Renal cortical epithelial cell (primary cell): ENCODE data around the gene ADAMTS13. TPM values are rescaled to one million over a fixed set of nuclear protein-coding genes. Genes with fewer than 3 reads are reported as not detected.

ENCODE experiments used
- DNase-seq: peaks from one replicate; pipeline ENCODE4 v3.0.0-alpha.2; 2011; ENCODE audit warnings: low read depth
- total RNA-seq: library from RNA; depleted of rRNA; stranded (reverse); fragments of >200 nt; gene quantifications from 2 replicates; pipeline ENCODE4 v1.2.3, GENCODE V29; 2014

The ADAMTS13 gene
- total RNA-seq, 1 donor from 2014 or later: 6.0 TPM

DNA sequence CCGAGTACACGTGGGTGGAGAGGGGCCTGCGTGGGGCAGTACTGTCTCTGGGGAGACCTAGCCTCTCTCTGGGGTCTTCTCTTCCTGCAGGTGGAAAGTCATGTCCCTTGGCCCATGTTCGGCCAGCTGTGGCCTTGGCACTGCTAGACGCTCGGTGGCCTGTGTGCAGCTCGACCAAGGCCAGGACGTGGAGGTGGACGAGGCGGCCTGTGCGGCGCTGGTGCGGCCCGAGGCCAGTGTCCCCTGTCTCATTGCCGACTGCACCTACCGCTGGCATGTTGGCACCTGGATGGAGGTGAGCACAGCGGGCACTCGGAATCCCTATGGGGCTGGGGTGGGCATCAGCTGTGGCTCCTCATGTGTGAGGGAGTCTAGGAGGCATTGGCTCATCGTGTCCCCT is 32.2 kb downstream of the ADAMTS13 start:
- no peak for DNase-seq

DNA sequence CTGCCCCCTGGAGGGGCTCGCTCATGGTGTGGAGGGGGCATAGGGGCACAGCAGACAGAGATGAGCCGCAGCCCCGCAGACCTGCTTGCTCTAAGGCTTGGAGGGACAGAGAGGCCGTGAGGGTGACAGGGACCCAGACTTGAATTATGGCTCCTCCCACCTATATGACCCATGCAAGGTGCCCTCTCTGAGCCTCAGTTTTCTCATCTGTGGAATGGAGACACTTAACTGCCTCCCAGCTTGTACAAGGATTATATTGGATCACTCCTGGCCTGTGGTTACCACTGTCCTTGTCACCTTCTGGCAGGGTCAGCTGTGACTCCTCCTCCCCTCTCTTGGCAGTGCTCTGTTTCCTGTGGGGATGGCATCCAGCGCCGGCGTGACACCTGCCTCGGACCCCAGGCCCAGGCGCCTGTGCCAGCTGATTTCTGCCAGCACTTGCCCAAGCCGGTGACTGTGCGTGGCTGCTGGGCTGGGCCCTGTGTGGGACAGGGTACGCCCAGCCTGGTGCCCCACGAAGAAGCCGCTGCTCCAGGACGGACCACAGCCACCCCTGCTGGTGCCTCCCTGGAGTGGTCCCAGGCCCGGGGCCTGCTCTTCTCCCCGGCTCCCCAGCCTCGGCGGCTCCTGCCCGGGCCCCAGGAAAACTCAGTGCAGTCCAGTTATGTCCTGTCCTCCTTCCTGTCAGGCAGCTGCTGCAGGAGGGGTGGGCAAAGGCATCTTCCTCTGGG is 32.9 kb downstream of the ADAMTS13 start:
- no peak for DNase-seq

GRCh38 chr9:133455936-133456335 is 33.8 kb downstream of the ADAMTS13 start:
- DNase-seq: no peak

GRCh38 chr9:133456409-133456808 is 34.2 kb downstream of the ADAMTS13 start:
- DNase-seq: no peak

- no peak for DNase-seq
Observed at GRCh38 chr9:133457233-133457632, 35.1 kb downstream of the ADAMTS13 start.

GRCh38 chr9:133457748-133458147 is 35.6 kb downstream of the ADAMTS13 start:
- DNase-seq: no peak

GRCh38 chr9:133458643-133459312 is 36.6 kb downstream of the ADAMTS13 start:
- DNase-seq: no peak

- DNase-seq: peak; percentile 81
Observed at GRCh38 chr9:133459476-133460404, 37.6 kb downstream of the ADAMTS13 start, which contains the start of gene CACFD1. Gene CACFD1 (plus strand): TSS chr9:133459978. CDS start chr9:133460067, 89 bp downstream.

DNA sequence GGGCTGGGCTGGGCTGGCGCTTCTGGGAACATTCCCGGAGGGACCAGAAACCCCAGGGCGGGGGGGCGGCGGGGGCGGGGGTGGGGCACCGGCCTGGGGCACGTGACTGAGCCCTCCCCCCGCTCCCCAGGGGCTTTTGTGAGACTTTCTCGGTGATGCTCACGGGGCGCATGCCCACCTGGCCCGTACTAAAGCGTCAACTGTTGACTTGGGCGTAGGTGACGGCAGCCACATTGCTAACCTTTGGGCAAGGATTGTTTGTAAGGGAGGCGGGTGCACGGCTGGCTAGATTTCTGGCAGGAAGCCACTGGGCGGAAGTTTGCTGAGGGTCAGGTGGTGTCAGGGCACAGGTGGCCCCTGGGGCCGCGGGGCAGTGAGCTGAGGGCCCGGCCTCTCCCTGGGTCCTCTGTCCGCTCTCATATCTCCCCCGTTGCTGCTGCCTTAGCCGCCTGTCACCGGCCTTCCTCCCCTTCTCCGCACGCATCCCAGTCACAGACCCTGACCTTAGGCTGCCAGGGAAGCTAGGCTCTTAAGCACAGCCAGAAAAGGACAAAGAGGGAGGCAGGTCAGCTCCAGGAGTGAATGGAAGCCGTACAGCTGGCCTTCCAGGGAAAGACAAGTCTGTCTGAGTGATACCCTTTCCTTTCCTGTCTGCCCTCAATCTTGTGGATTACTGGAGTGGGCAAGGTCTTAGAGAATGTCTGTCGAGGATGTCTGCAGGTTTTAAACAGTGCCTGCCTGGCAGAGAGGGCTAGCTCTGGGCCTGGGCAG is 38.4 kb downstream of the ADAMTS13 start:
- peak; percentile 61 for DNase-seq

DNA sequence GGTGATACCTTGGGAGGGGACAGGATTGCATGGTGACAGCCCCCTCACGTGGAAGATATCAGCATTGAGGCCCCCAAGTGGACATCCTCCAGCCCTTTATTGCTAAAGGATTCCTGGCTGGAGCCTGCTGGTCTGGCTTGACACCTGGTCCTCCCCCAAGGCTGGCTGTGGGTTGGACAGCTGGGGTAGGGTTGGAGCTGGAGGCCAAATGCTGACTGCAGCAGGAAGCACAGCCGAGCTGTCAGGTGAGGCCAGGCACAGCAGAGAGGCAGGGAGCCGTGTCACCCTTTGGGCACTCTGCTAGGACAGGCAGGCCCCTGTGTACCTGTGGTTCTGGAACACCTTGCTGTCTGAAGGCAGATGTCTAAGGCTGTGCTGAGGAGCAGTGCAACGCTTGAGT is 39.8 kb downstream of the ADAMTS13 start:
- DNase-seq: no peak

DNA sequence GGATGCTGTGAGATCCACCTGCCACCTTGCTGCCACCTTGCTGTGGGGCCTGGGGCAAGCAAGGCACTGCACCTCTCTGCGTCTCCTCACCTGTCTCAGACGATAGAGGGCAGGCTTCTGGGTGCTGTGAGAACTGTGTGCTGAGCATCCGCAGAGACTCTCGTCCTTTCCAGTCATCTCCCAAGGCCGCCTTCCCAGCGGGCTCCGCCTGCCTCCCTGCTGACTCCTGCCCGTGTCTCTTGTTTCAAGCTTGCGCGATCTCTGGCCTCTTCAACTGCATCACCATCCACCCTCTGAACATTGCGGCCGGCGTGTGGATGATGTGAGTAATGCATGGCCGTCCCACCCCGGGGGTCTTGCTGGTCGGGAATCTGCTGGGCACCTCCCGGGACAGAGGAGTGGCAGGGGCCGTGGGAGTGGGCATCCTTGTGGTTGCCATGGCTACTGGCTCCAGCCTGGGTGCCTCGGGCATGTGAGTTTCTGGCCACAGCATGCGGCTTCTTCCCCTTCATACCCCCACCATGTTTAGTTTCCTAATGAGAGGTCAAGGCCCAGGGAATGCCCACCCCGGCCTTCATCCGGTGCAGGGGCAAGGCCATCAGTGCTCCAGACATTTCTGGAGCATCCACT is 41.2 kb downstream of the ADAMTS13 start:
- no peak for DNase-seq

- DNase-seq: no peak
Observed at GRCh38 chr9:133463864-133464615, 41.9 kb downstream of the ADAMTS13 start.

- DNase-seq: no peak
Observed at GRCh38 chr9:133464638-133465037, 42.5 kb downstream of the ADAMTS13 start.

GRCh38 chr9:133465984-133466383 is 43.8 kb downstream of the ADAMTS13 start:
- DNase-seq: no peak

- DNase-seq: no peak
Observed at GRCh38 chr9:133467101-133467500, 44.9 kb downstream of the ADAMTS13 start.

- DNase-seq: no peak
Observed at GRCh38 chr9:133468374-133468773, 46.2 kb downstream of the ADAMTS13 start.

DNA sequence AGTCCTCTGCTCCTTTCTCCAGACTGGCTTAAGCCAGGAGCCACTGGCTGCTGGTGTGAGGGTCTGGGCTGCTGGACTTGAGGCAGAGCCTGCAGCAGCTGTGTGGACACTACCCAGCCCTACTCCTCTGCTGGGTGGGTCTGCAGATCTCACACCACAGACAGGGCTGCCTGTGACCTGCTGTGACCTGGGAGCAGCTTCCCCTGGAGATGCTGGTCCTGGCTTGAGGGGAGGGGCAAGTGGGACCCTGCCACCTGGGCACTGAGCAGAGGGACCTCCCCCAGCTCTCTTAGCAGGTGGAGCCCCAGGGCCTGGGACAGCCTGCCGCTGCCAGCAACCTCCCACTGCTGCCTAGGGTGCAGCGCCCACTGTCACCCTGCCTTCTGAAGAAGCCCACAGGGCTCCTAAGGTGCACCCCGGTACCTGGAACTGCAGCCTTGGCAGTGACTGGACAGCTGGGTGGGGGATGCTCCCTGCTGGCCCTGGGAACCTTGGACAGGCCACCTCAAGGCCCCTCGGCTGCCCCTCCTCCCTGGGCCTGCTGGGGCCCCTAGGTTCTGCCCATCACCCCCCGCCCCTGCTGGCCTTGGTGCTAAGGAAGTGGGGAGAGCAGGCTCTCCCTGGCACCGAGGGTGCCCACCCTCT is 46.7 kb downstream of the ADAMTS13 start:
- DNase-seq: no peak

GRCh38 chr9:133470427-133470924 is 48.3 kb downstream of the ADAMTS13 start:
- DNase-seq: no peak

DNA sequence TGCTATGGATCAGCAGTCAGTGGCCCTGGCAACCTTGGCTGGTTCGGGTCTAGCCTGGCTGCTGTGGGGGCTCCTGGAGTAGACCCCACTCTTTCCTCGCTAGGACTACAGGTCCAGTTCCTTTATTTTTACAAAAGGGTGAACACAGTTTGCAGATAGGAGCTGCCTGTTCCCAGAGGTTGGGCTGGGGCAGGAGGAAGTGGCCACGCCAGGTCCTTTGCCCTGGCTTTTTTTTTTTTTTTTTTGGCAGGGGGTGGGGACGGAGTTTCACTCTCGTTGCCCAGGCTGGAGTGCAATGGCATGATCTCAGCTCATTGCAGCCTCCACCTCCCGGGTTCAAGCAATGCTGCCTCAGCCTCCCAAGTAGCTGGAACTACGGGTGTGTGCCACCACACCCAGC is 48.8 kb downstream of the ADAMTS13 start:
- no peak for DNase-seq
